ENCODE data around the gene RCAN1. TPM values are rescaled to one million over a fixed set of nuclear protein-coding genes. Genes with fewer than 3 reads are reported as not detected.
"Not testable (repeated sequence)": the region's sequence is repeated elsewhere in the genome, so short reads cannot be mapped to it uniquely, and the experiment has no call there.

The RCAN1 gene
- total RNA-seq, 2 experiments from 2014 or later: 6.8 to 8.9 TPM

DNA sequence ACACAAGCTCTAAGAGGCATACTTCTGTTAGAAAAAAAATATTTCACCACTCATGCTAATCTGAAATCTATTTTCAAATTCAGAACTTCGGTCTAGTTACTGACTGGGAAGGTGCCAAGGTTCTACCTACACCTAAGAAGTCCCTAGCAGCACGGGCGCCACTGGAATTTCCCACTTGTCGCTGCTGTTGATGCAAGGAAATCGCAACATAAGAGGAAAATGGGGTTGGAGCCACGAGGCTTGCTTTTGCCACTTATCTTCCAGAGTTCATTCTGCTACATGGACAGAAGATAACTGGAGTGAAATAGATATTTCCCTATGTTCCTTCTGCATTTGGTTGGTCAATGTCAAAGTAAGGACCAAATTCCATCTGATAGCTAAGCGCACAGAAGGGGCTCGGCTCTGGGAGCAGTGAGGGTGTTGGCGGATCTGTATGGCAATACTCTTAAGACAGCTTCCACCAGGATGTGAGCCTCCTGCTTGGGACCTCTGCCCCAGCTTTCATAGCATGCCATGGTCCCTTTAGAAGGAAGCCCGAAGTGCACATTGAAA lies 47.2 kb downstream of the RCAN1 start:
- Histone ChIP-seq H3K9me3 (ENCODE audit: low read length) (no peaks in the 10 kb centered on the region), H3K4me2 (ENCODE audit: low read length) (no peak overlapping the region), H4K20me1 (ENCODE audit: insufficient read depth, low read length) (no peaks in the 10 kb centered on the region), H3K9me2 (ENCODE audit: insufficient read depth, low read length) (no peaks in the 10 kb centered on the region), H3K4me1 (ENCODE audit: insufficient read depth, low read length, poor library complexity, severe bottlenecking) (no peaks in the 10 kb centered on the region), H2AFZ (ENCODE audit: low read length) (no peak overlapping the region), H3K36me3 (ENCODE audit: insufficient read depth, low read length) (no peaks in the 10 kb centered on the region), H3K4me3 (ENCODE audit: low read depth, low read length, poor library complexity, severe bottlenecking) (no peak overlapping the region), H3K27ac (ENCODE audit: low read depth, low read length, poor library complexity, severe bottlenecking) (no peak overlapping the region), H3K79me2 (ENCODE audit: insufficient read depth, low read depth, low read length) (no peaks in the 10 kb centered on the region)
- POLR2A ChIA-PET: interaction anchor here (0.6 to 0.8 kb wide), 2 partner anchors 47 to 578 kb away, joined by 3 to 6 read pairs; partner anchors contain the start of gene RCAN1
- CTCF ChIA-PET (ENCODE audit: unreplicated experiment): no interaction called here
- DNase-seq (ENCODE audit: low spot score): no peak
- intact Hi-C loops (cut with micrococcal nuclease; ENCODE audit: unreplicated experiment): no loop called here
- no TSS peak for BruUV-seq (replicated peaks)
- TF ChIP-seq CTCF (conservative IDR thresholded peaks at IDR 0.05; ENCODE audit: low read length) (no peak), EZH2phosphoT487 (IDR thresholded peaks at IDR 0.05; ENCODE audit: borderline replicate concordance, low read depth, low read length) (no peak)

- no peaks in the 10 kb centered on the region for H3K79me2 ChIP-seq (ENCODE audit: insufficient read depth, low read depth, low read length)
- no peak overlapping the region for H3K4me3 ChIP-seq (ENCODE audit: low read depth, low read length, poor library complexity, severe bottlenecking)
- CTCF ChIA-PET (ENCODE audit: unreplicated experiment): no interaction called here
- no TSS peak for BruUV-seq (replicated peaks)
- H4K20me1 ChIP-seq (ENCODE audit: insufficient read depth, low read length): no peaks in the 10 kb centered on the region
- POLR2A ChIA-PET: interaction anchor here (0.5 to 0.9 kb wide), 3 partner anchors 13 to 353 kb away, joined by 3 to 10 read pairs (median 3); no protein-coding TSS in a partner anchor
- H3K9me3 ChIP-seq (ENCODE audit: low read length): no peaks in the 10 kb centered on the region
- no peaks in the 10 kb centered on the region for H3K9me2 ChIP-seq (ENCODE audit: insufficient read depth, low read length)
- no peak overlapping the region for H3K27ac ChIP-seq (ENCODE audit: low read depth, low read length, poor library complexity, severe bottlenecking)
- H2AFZ ChIP-seq (ENCODE audit: low read length): no peak overlapping the region
- H3K4me1 ChIP-seq (ENCODE audit: insufficient read depth, low read length, poor library complexity, severe bottlenecking): no peaks in the 10 kb centered on the region
- H3K36me3 ChIP-seq (ENCODE audit: insufficient read depth, low read length): no peaks in the 10 kb centered on the region
- intact Hi-C loops (cut with micrococcal nuclease; ENCODE audit: unreplicated experiment): no loop called here
- no peak for TF ChIP-seq CTCF (conservative IDR thresholded peaks at IDR 0.05; ENCODE audit: low read length)
- no peak for TF ChIP-seq EZH2phosphoT487 (IDR thresholded peaks at IDR 0.05; ENCODE audit: borderline replicate concordance, low read depth, low read length)
- no peak for DNase-seq (ENCODE audit: low spot score)
- H3K4me2 ChIP-seq (ENCODE audit: low read length): no peak overlapping the region
These were observed 49.7 kb downstream of the RCAN1 start for GRCh38 chr21:34565238-34565637.

GRCh38 chr21:34563370-34563769 lies 51.5 kb downstream of the RCAN1 start:
- H4K20me1 ChIP-seq (ENCODE audit: insufficient read depth, low read length); CTCF ChIA-PET (ENCODE audit: unreplicated experiment); H2AFZ ChIP-seq (ENCODE audit: low read length); H3K4me1 ChIP-seq (ENCODE audit: insufficient read depth, low read length, poor library complexity, severe bottlenecking); DNase-seq (ENCODE audit: low spot score); H3K9me3 ChIP-seq (ENCODE audit: low read length); H3K4me3 ChIP-seq (ENCODE audit: low read depth, low read length, poor library complexity, severe bottlenecking); H3K4me2 ChIP-seq (ENCODE audit: low read length); H3K27ac ChIP-seq (ENCODE audit: low read depth, low read length, poor library complexity, severe bottlenecking); H3K79me2 ChIP-seq (ENCODE audit: insufficient read depth, low read depth, low read length); intact Hi-C loops (cut with micrococcal nuclease; ENCODE audit: unreplicated experiment); BruUV-seq (replicated peaks); H3K36me3 ChIP-seq (ENCODE audit: insufficient read depth, low read length); H3K9me2 ChIP-seq (ENCODE audit: insufficient read depth, low read length): not testable (repeated sequence)
- POLR2A ChIA-PET: interaction anchor here (1.1 kb wide), 1 partner anchor 17 kb away, joined by 3 read pairs; no protein-coding TSS in a partner anchor

Data from OCI-LY7 (cell line).